Stimulated activated CD8-positive, alpha-beta memory T cell treated with anti-CD3 and anti-CD28 coated beads, Interleukin-4, amount 100 ng/mL, for 1 hour (primary cell): ENCODE data around the gene SHISA7.
"Not testable (repeated sequence)": the region's sequence is repeated elsewhere in the genome, so short reads cannot be mapped to it uniquely, and the experiment has no call there.

ENCODE experiments used
- DNase-seq, 2 donors: peaks; one replicate each; pipeline ENCODE4 v3.0.0-alpha.2; 2020; ENCODE audit warnings: low read depth in 2 of 2, low spot score in 1 of 2

Gene SHISA7

DNA sequence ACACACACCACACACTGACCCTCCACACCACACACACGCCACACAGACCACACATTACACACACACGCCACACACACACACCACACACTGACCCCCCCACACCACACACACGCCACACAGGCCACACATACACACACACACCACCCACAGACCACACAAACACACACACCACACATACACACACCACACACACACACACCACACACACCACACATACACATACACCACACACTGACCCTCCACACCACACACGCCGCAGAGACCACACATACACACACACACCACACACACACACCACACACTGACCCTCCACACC is 5.0 kb upstream of the SHISA7 start:
- DNase-seq = not testable (repeated sequence)

DNA sequence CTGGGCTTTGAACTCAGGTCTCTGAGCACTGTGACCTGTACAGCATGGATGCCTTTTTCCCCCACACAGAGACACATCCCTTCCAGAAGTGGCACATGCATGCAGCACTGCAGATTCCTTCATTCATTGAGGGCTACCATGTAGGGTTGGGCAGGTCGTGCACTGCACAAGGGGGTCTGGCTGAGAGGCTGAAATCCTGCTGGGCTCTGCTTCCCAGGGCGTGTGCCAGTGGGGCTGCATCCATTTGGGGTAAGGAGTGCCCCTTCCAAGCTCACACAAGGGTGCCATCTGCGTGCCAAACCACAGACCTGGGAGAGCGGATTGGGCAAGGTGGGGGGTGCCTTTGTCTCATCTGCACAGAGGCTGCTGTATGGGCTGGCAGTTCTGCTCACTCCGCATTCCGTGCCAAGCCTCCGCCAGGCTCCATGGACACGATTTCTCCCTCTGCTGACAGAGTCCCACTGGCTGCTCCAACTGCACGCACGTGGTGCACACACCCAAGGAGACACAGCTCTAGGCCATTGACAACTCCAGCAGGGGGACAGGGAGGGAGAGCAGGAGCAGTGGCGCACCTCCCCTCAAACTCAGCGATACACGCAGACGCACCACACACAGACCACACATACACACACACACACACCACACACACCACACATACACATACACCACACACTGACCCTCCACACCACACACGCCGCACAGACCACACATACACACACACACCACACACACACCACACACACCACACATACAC is 4.5 kb upstream of the SHISA7 start:
- DNase-seq = no peak

GRCh38 chr19:55446060-55446459 is 3.0 kb upstream of the SHISA7 start:
- DNase-seq = no peak

DNA sequence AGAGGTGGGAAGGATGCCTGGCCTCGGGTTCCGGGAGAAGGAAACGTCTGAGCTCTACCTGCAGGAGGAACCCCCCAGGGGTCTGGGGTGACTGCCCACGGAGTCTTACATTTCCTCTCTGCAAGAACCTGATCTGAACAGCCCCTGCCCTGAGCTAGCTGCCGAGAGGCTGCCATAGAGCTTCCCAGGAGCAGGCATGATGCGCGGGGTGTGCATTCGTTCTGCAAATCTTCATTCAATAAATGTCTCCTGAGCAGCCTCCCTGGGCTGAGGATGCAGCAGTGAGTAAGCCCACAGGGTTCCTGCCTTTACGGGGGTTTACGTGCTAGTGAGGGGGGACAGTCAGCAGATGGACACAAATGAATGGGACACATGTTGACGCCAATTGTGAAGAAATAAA is 1.5 kb upstream of the SHISA7 start:
- no peak for DNase-seq

DNA sequence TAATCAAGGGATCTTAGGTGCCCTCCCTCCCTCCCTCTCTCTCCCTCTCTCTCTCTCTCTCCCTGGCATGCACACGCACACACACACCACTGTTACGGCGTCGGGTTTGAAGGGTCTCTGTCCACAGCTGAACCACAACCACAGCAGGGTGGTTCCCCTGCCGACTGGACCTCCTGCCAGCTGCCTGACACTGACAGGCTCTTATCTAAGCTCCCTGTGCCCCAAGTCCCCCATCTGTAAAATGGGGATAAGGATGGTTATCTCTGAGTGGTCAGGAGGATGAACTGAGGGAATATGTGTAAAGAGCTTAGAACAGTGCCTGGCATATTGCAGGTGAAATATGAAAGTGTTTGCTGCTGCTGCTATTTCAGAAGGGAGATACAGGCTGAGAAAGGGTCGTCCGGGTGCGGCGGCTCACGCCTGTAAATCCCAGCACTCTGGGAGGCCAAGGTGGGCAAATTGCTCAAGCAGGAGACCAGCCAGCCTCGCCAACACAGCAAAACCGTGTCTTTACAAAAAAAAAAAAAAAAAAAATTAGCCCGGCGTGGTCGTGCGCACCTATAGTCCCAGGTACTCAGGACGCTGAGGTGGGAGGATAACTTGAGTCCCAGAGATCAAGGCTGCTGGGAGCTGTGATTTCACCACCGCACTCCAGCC is 852 bp upstream of the SHISA7 start:
- DNase-seq = no peak

- no peak for DNase-seq
Observed at GRCh38 chr19:55442372-55442961, 633 bp downstream of the SHISA7 start.

- no peak for DNase-seq
Observed at GRCh38 chr19:55441692-55442321, 1.3 kb downstream of the SHISA7 start.

GRCh38 chr19:55441319-55441691 is 1.8 kb downstream of the SHISA7 start:
- DNase-seq = no peak

GRCh38 chr19:55440411-55441105 is 2.5 kb downstream of the SHISA7 start:
- no peak for DNase-seq

DNA sequence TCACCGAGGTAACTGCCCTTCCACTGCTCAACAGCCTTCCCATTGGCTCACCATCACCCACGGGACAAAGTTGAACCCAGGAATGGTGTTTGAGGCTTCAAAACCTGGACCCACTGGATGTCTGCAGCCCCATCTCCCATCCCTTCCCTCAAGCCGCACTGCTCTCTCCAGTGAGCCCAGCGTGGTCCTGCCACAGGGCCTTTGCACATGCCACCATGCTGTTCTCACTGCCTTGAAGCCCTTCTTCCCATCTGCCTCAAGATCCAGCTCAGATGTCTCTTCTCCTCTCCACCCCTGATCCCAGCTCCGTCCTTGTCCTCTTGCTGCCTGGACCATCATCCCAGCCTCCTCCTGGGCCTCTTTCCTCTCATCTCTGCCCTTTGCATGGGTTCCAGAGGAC is 4.0 kb downstream of the SHISA7 start:
- DNase-seq = no peak

- no peak for DNase-seq
Observed at GRCh38 chr19:55437410-55437809, 5.7 kb downstream of the SHISA7 start.

- no peak for DNase-seq
Observed at GRCh38 chr19:55436847-55437246, 6.3 kb downstream of the SHISA7 start.

GRCh38 chr19:55435020-55435419 is 8.1 kb downstream of the SHISA7 start:
- DNase-seq = no peak

GRCh38 chr19:55434356-55434919 is 8.7 kb downstream of the SHISA7 start:
- DNase-seq = no peak

DNA sequence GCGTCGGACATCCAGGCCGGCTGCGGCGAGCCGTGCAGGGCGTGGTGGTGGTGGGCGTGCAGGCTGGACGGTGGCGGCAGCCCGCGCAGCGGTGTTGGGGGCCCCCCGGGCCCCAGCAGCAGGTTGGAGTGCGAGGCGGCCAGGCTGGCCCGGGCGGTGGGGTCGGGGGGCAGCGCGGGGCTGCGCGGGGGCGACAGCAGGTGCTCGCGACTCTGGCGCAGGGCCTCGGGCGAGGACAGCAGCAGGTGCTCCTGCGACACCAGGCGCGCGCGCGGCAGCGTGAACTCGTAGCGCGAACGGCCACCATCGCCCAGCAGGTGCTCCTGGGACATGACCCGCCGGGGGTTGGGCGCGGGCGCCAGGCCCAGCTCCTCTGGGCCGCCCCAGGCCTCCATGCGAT is 9.8 kb downstream of the SHISA7 start:
- DNase-seq = no peak

DNA sequence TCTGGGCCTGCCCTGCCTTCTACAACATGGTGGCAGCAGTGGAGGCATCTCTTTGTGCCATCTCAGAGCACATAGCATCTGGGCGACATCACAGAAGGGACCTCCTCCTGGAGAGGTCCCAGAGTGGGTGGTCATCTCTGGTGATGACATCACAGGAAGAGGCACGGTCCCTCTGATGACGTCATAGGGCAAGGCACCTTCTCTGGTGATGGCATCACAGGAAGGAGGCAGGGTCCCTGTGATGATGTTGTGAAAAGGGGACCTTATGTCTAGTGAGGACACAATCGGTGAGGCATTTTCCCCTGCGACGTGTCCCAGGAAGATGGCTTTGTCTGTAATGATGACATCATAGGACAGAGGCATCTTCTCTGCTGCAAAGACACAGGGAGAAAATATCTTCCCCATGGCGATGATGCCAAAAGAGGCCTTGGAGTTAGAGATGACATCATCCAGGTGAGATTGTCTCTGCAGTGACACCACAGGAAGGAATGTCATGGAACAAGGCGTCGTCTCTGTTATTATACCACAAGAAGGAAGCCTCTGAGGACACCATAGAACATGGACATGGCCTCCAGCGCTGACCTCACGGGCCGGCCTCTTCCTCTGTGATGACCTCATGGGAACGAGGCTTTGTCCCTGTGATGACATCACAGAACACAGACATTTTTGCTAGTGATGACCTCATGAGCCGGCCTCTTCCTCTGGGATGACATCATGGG is 10.7 kb downstream of the SHISA7 start:
- DNase-seq = no peak

GRCh38 chr19:55431183-55431582 is 11.9 kb downstream of the SHISA7 start:
- DNase-seq = no peak

DNA sequence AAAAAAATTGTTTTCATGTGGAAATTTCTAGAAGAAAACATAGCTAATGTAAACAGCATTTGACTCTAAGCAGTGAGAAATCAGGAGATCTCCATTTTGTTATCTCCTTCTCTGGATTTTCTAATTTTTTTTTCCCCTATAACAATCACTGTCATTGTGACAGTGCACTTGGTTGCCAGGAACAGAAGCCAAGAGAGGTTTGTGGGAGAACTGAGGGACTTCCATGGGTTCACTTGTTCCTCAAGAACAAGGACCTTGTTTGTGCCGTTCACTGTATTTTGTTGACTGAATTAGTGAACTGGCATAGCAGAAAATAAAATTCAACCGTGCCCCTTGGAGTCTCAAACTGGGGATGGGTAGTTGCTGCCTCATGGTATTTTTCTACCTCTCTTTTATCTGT is 17.1 kb downstream of the SHISA7 start:
- DNase-seq = no peak

GRCh38 chr19:55424518-55424917 is 18.6 kb downstream of the SHISA7 start:
- no peak for DNase-seq

DNA sequence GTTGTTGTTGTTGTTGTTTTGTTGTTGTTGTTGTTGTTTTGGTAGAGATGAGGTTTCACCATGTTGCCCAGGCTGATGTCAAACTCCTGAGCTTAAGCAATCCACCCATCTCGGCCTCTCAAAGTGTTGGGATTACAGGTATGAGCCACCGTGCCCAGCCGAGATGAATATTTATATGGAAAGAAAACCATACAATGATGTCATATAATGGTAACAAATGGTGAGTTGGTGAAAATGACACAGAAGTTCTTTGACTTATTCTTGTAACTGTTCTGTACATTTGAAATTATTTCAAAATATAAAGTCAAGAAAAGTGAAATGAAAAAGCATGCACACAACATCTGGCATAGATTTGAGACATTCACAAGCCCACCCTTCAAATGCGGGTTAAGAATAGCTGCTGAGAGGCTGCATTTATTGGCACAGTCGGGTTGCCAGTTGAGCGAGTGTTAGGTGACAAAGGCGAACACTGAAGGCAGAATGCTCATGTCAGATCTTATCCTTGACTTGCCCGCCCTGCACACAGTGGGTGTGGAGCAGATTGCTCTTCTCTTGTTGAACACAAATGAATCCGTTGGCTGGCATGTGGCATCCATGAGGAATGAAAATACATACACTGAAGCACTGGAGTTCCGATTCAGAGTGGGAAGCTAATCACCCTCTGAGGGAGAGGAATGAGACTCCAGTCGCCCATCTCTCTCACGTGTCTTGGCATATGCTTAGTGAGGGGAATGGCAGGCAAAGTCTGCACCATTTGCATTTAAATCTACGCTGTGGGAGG is 19.7 kb downstream of the SHISA7 start:
- DNase-seq = no peak
